Ovary (tissue), 9 donors: ENCODE measurements around the gene SYK. TPM values are rescaled to one million over a fixed set of nuclear protein-coding genes. Genes with fewer than 3 reads are reported as not detected.

ENCODE experiments used
- DNase-seq, 5 donors: peaks; one replicate each; pipeline ENCODE4 v3.0.0-alpha.2; 2019 to 2020
- H3K27ac ChIP-seq, 2 donors: fragments of 200-600 bp; one replicate each; pipeline versions ENCODE4 v1.5.1 to v1.8.0; 2019 to 2022
- H3K27me3 ChIP-seq: fragments of 200-600 bp; one replicate; pipeline ENCODE4 v1.8.0; 2022
- H3K36me3 ChIP-seq: fragments of 200-600 bp; sonication (generic); one replicate; pipeline ENCODE4 v1.5.1; 2019
- H3K4me1 ChIP-seq: one replicate; pipeline ENCODE4 v1.8.1; 2013; ENCODE audit warnings: mild to moderate bottlenecking, moderate library complexity; ENCODE audit not compliant: insufficient read depth
- H3K4me3 ChIP-seq: fragments of 200-600 bp; sonication (generic); one replicate; pipeline ENCODE4 v1.5.1; 2017
- H3K9me3 ChIP-seq, 2 donors: fragments of 200-600 bp in 1 of 2; sonication (generic) in 1 of 2; one replicate each; pipeline versions ENCODE4 v1.5.1 to v1.8.1; 2013 to 2019; ENCODE audit warnings: mild to moderate bottlenecking in 1 of 2, moderate library complexity in 1 of 2
- CTCF ChIP-seq, 3 donors: fragments of 450-650 bp in 2 of 3; fragments of 200-600 bp in 1 of 3; IDR thresholded peaks; one replicate each; pipeline versions ENCODE4 v1.5.1 to v1.8.0; 2016 to 2022; ENCODE audit warnings: antibody characterized with exemption in 3 of 3, mild to moderate bottlenecking in 1 of 3
- EP300 ChIP-seq: sonication (generic); formaldehyde crosslinking; IDR thresholded peaks from one replicate; pipeline ENCODE4 v1.6.1; 2017; ENCODE audit warnings: antibody characterized with exemption
- POLR2A ChIP-seq: fragments of 450-650 bp; IDR thresholded peaks from one replicate; pipeline ENCODE4 v1.6.1; 2017; ENCODE audit warnings: antibody characterized with exemption, mild to moderate bottlenecking, moderate library complexity
- WGBS, 3 donors: extraction: QIAGEN DNeasy Blood & Tissue Kit in 1 of 3; methylation state at CpG; one replicate each; pipeline versions ENCODE4 v1.1.5 to v1.1.7; 2013 to 2017; 5-methylcytosine and 5-hydroxymethylcytosine counted together
- intact Hi-C, 4 donors: fragments of 100-400 bp; cut with DNase I; formaldehyde crosslinking; loops; one replicate each; pipeline versions ENCODE4 v1.11.0 to v1.15.1; 2022 to 2023
- polyA plus RNA-seq, 2 donors: library from polyadenylated mRNA; stranded (reverse); fragments of 200-250 nt in 1 of 2; fragments of 350-450 nt in 1 of 2; fragmentation: Illumina TruSeq in 1 of 2; extraction: RNeasy Lipid Tissue Mini Kit (QIAGEN cat#74804) in 1 of 2; gene quantifications; one replicate each; pipeline ENCODE4 v1.2.3, GENCODE V29; 2013 to 2014
- total RNA-seq, 7 donors: library from RNA; depleted of rRNA in 2 of 7; stranded (reverse); fragments of >200 nt in 2 of 7; fragmentation: NEBNext Ultra II Directional in 3 of 7; extraction: Animal tissue kit (Norgen Biotek cat#: 25700) in 3 of 7; gene quantifications; one replicate each; pipeline versions ENCODE4 v1.1.0 to v1.2.4, GENCODE V29; 2016 to 2023
- donor health status: DM: no; HTN: no; CAD: no; lungs with moderate emphysema.
- donor health status: DM: no; HTN: no; CAD: no.
- donor health status: Bipolar disorder and iron deficiency.
- donor health status: DM: yes; HTN: yes; CAD: no.
- donor health status: DM: no; HTN: no; CAD: no.
- donor health status: DM: yes; HTN: yes; CAD: no.

Gene SYK
- total and polyA plus RNA-seq, 9 donors, result 1.4 to 12.0 (median 8.6) TPM

GRCh38 chr9:90821697-90822096, 20.1 kb downstream of the SYK start:
- H3K9me3 ChIP-seq, result no peaks in the 10 kb centered on the region
- intact Hi-C loops, result no loop called here
- WGBS, 3 donors, result 85 to 90% (median 87%) methylated on average over 5 of the region's 5 CpGs
- no peaks in the 10 kb centered on the region for H3K36me3 ChIP-seq
- H3K4me1 ChIP-seq, result no peaks in the 10 kb centered on the region
- DNase-seq, result no peak
- H3K27me3 ChIP-seq, result no peaks in the 10 kb centered on the region
- no peak overlapping the region for H3K4me3 ChIP-seq
- no peak overlapping the region for H3K27ac ChIP-seq
- no peak for TF ChIP-seq EP300
- TF ChIP-seq CTCF (IDR thresholded peaks at IDR 0.05), result no peak
- TF ChIP-seq POLR2A, result no peak

GRCh38 chr9:90822866-90823265, 21.2 kb downstream of the SYK start:
- intact Hi-C loops, result no loop called here
- Histone ChIP-seq H3K27me3 (no peaks in the 10 kb centered on the region), H3K4me1 (no peaks in the 10 kb centered on the region), H3K27ac (no peak overlapping the region), H3K4me3 (no peak overlapping the region), H3K9me3 (no peaks in the 10 kb centered on the region), H3K36me3 (no peaks in the 10 kb centered on the region)
- no peak for TF ChIP-seq CTCF (IDR thresholded peaks at IDR 0.05)
- TF ChIP-seq POLR2A, result no peak
- no peak for TF ChIP-seq EP300
- WGBS, 3 donors, result 83 to 88% (median 83%) methylated on average over 2 of the region's 2 CpGs
- no peak for DNase-seq

- Histone ChIP-seq H3K27me3 (no peaks in the 10 kb centered on the region), H3K4me1 (no peaks in the 10 kb centered on the region), H3K36me3 (no peaks in the 10 kb centered on the region), H3K4me3 (no peak overlapping the region), H3K27ac (no peak overlapping the region), H3K9me3 (no peaks in the 10 kb centered on the region)
- TF ChIP-seq EP300, result no peak
- no peak for TF ChIP-seq CTCF (IDR thresholded peaks at IDR 0.05)
- no peak for TF ChIP-seq POLR2A
- intact Hi-C loops, result no loop called here
- 35 to 45% (median 42%) methylated on average over 1 of the region's 1 CpG for WGBS, 3 donors
- no peak for DNase-seq
Measured at GRCh38 chr9:90825586-90825985, 24.0 kb downstream of the SYK start.

- DNase-seq, result no peak
- intact Hi-C loops, result no loop called here
- no peak overlapping the region for H3K27ac ChIP-seq
- no peaks in the 10 kb centered on the region for H3K36me3 ChIP-seq
- TF ChIP-seq CTCF (IDR thresholded peaks at IDR 0.05), result no peak
- no peak for TF ChIP-seq POLR2A
- no peak for TF ChIP-seq EP300
- no peaks in the 10 kb centered on the region for H3K27me3 ChIP-seq
- H3K4me1 ChIP-seq, result no peaks in the 10 kb centered on the region
- WGBS, 3 donors, result 74 to 91% (median 81%) methylated on average over 5 of the region's 5 CpGs
- H3K4me3 ChIP-seq, result no peak overlapping the region
- H3K9me3 ChIP-seq, result no peaks in the 10 kb centered on the region
Measured at GRCh38 chr9:90826326-90827020, 24.9 kb downstream of the SYK start.
